ENCODE data around the gene TPRA1.

Gene TPRA1

GRCh38 chr3:127632035-127632820 lies 41.7 kb upstream of the TPRA1 start:
- H3K4me3 ChIP-seq (ENCODE audit: low read depth, low read length) = no peak overlapping the region
- TF ChIP-seq, protein P1, sequence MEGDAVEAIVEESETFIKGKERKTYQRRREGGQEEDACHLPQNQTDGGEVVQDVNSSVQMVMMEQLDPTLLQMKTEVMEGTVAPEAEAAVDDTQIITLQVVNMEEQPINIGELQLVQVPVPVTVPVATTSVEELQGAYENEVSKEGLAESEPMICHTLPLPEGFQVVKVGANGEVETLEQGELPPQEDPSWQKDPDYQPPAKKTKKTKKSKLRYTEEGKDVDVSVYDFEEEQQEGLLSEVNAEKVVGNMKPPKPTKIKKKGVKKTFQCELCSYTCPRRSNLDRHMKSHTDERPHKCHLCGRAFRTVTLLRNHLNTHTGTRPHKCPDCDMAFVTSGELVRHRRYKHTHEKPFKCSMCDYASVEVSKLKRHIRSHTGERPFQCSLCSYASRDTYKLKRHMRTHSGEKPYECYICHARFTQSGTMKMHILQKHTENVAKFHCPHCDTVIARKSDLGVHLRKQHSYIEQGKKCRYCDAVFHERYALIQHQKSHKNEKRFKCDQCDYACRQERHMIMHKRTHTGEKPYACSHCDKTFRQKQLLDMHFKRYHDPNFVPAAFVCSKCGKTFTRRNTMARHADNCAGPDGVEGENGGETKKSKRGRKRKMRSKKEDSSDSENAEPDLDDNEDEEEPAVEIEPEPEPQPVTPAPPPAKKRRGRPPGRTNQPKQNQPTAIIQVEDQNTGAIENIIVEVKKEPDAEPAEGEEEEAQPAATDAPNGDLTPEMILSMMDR (IDR thresholded peaks at IDR 0.05; ENCODE audit: low read depth, low read length) = no peak

- H3K4me3 ChIP-seq (ENCODE audit: low read depth, low read length) = no peak overlapping the region
- TF ChIP-seq, protein P1 (IDR thresholded peaks at IDR 0.05; ENCODE audit: low read depth, low read length) = no peak
Observed at GRCh38 chr3:127630811-127631714, 40.5 kb upstream of the TPRA1 start.

DNA sequence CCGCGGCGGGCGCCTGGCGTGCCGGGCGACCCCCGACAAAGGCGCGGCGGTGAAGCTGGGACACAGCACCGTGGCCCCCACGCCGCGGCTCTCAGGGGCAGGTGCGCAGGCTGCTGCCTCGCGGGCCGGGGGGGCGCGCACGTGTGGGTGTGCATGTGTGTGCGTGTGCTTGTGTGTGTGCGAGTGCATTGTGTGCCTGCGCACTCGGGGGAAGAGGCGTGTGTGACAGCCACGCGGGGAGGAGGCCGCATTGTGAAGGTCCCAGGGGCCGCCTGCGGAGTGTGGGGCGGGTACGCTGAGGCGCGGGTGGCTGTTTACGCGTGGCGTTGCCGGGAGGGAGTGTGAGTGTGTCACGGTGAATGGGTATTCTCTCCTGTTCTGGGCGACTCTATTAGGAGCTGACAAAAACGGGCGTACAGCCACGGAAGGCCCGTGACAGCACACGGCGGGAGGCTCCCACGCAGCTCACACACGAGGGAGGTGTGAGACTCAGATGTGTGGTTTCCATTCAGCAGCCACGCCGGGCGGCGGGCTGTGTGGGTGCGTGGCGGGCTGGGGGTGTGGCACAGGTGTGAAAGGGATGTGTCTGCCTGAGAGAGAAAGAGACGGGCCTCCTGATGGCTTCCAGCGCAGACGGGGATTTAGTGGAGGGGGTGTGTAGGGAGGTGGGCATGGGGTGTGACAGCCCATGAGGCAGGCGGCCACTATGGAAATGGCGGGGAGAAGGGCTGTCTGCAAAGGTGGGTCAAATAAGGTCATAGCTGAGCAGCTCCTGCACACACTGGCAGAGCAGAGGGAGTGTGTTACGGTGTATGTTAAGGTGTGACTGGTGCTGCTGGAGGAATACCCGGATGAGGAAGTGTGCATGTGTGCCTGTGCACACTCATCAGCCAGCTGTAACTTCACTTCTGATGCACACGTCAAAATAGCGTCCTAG lies 39.2 kb upstream of the TPRA1 start:
- 0 out of 2 replicates have a peak overlapping the region, but pooled peaks have one; percentile 23 for H3K4me3 ChIP-seq (ENCODE audit: low read depth, low read length)
- TF ChIP-seq, protein P1 (IDR thresholded peaks at IDR 0.05; ENCODE audit: low read depth, low read length) = no peak

GRCh38 chr3:127628788-127629466 lies 38.4 kb upstream of the TPRA1 start, which contains the start of gene PODXL2:
Gene PODXL2, plus strand, starts transcription at chr3:127629185. Its CDS starts 35 bp downstream, at chr3:127629220.
- H3K4me3 ChIP-seq (ENCODE audit: low read depth, low read length) = 0 out of 2 replicates have a peak within 1 kb of the TSS, but pooled peaks have one; percentile 23
- TF ChIP-seq, protein P1 (IDR thresholded peaks at IDR 0.05; ENCODE audit: low read depth, low read length) = no peak

DNA sequence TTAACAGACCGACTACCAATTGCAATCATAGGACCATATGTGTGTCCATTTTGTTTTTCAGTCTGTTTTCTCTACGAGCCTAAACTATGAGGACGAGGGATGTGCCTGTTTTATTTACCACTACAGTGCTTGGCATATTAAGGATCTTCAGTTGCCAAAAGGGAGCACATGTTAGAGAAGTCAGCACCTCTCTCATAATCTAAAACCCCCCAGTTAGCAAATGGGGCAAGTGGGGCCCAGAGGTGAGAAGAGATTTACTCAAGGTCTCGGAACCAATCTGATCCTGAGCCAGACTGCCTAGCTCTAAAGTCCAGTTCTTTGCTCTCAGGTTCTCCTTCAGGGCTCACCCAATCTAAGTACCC lies 37.9 kb upstream of the TPRA1 start:
- TF ChIP-seq, protein P1 (IDR thresholded peaks at IDR 0.05; ENCODE audit: low read depth, low read length) = no peak
- H3K4me3 ChIP-seq (ENCODE audit: low read depth, low read length) = no peak overlapping the region

- no peak overlapping the region for H3K4me3 ChIP-seq (ENCODE audit: low read depth, low read length)
- TF ChIP-seq, protein P1 (IDR thresholded peaks at IDR 0.05; ENCODE audit: low read depth, low read length) = no peak
Observed at GRCh38 chr3:127625821-127626220, 35.3 kb upstream of the TPRA1 start.
